Psoas muscle (tissue), 8 donors: ENCODE results near the gene CPEB3. TPM values are rescaled to one million over a fixed set of nuclear protein-coding genes. Genes with fewer than 3 reads are reported as not detected.
A peak's percentile ranks its signal among the peaks of the same experiment; 100 is the strongest.

ENCODE experiments used
- ATAC-seq, 4 donors: fragments of 200-7000 bp; cut with Tn5 transposase; one replicate each; pipeline ENCODE4 v1.9.1; 2020; ENCODE audit warnings: moderate library complexity in 3 of 4, mild to moderate bottlenecking in 2 of 4
- DNase-seq, 2 donors: peaks; one replicate each; pipeline ENCODE4 v3.0.0-alpha.2; 2020
- H3K27ac ChIP-seq: fragments of 200-600 bp; one replicate; pipeline ENCODE4 v1.8.0; 2022
- H3K27me3 ChIP-seq, 3 donors: fragments of 200-600 bp in 1 of 3; one replicate each; pipeline versions ENCODE4 v1.6.1 to v1.8.0; 2013 to 2022; ENCODE audit warnings: low read length in 2 of 3, mild to moderate bottlenecking in 2 of 3, moderate library complexity in 1 of 3; ENCODE audit not compliant: insufficient read depth in 3 of 3
- H3K36me3 ChIP-seq, 2 donors: fragments of 200-600 bp in 1 of 2; one replicate each; pipeline versions ENCODE4 v1.6.1 to v1.8.0; 2013 to 2022; ENCODE audit warnings: low read depth in 1 of 2, mild to moderate bottlenecking in 1 of 2, moderate library complexity in 1 of 2; ENCODE audit not compliant: insufficient read depth in 1 of 2
- H3K4me1 ChIP-seq: fragments of 200-600 bp; one replicate; pipeline ENCODE4 v1.8.0; 2022
- H3K4me3 ChIP-seq: fragments of 200-600 bp; one replicate; pipeline ENCODE4 v1.8.0; 2022; ENCODE audit warnings: mild to moderate bottlenecking
- H3K9me3 ChIP-seq: fragments of 200-600 bp; one replicate; pipeline ENCODE4 v1.8.0; 2022
- CTCF ChIP-seq: fragments of 200-600 bp; IDR thresholded peaks from one replicate; pipeline ENCODE4 v1.8.0; 2022; ENCODE audit warnings: antibody characterized with exemption
- WGBS, 3 donors: extraction: QIAGEN DNeasy Blood & Tissue Kit; methylation state at CpG; one replicate each; pipeline versions ENCODE4 v1.1.6 to v1.1.7; 2013; 5-methylcytosine and 5-hydroxymethylcytosine counted together
- intact Hi-C, 2 donors: fragments of 100-400 bp; cut with DNase I; formaldehyde crosslinking; loops; one replicate each; pipeline versions ENCODE4 v1.11.0 to v1.14.2; 2022
- polyA plus RNA-seq, 3 donors: library from polyadenylated mRNA; stranded (reverse); fragments of 200-250 nt; gene quantifications; one replicate each; pipeline ENCODE4 v1.2.3, GENCODE V29; 2013
- total RNA-seq, 4 donors: library from RNA; stranded (reverse); fragmentation: NEBNext Ultra II Directional in 2 of 4; extraction: Animal tissue kit (Norgen Biotek cat#: 25700) in 2 of 4; gene quantifications; one replicate each; pipeline versions ENCODE4 v1.2.1 to v1.2.4, GENCODE V29; 2021 to 2023
- donor health status: healthy with polysubstance abuse.
- donor health status: DM: no; HTN: no; CAD: no; lungs with moderate emphysema.
- donor health status: Bipolar disorder and iron deficiency.
- donor health status: healthy.
- donor health status: DM: yes; HTN: yes; CAD: no.
- donor health status: DM: no; HTN: no; CAD: no.
- donor health status: DM: no; HTN: no; CAD: no.
- donor health status: DM: yes; HTN: yes; CAD: no.

Gene CPEB3
- total and polyA plus RNA-seq, 7 donors: 0.44 to 16.9 (median 9.8) TPM

GRCh38 chr10:92130622-92131274 lies 160.1 kb downstream of the CPEB3 start:
- no peaks in the 10 kb centered on the region for H3K36me3 ChIP-seq
- H3K4me3 ChIP-seq: no peak overlapping the region
- no peak overlapping the region for H3K27ac ChIP-seq
- DNase-seq: no peak
- peaks cover 18% of the 10 kb centered on the region for H3K4me1 ChIP-seq
- intact Hi-C loops: no loop called here
- TF ChIP-seq CTCF: no peak
- ATAC-seq: no peak
- no peaks in the 10 kb centered on the region for H3K9me3 ChIP-seq
- H3K27me3 ChIP-seq: no peaks in the 10 kb centered on the region

- no peak for DNase-seq
- intact Hi-C loops: no loop called here
- peak overlapping the region; percentile 19 for H3K27ac ChIP-seq
- no peak for TF ChIP-seq CTCF
- H3K27me3 ChIP-seq: no peaks in the 10 kb centered on the region
- H3K36me3 ChIP-seq: no peaks in the 10 kb centered on the region
- H3K9me3 ChIP-seq: no peaks in the 10 kb centered on the region
- peak in 1 of 4 donors; percentile 16 for ATAC-seq
- WGBS, 3 donors: 46 to 57% (median 51%) methylated on average over 2 of the region's 2 CpGs
- H3K4me1 ChIP-seq: peaks cover 54% of the 10 kb centered on the region
- no peak overlapping the region for H3K4me3 ChIP-seq
Observed at GRCh38 chr10:92126100-92126650, 164.7 kb downstream of the CPEB3 start.

- ATAC-seq (peak; percentile 43 to 76 (median 62)), DNase-seq (no peak)
- H3K27ac ChIP-seq: peak overlapping the region; percentile 56
- no peaks in the 10 kb centered on the region for H3K36me3 ChIP-seq
- H3K4me1 ChIP-seq: peaks cover 53% of the 10 kb centered on the region
- intact Hi-C loops: no loop called here
- TF ChIP-seq CTCF: no peak
- no peaks in the 10 kb centered on the region for H3K27me3 ChIP-seq
- no peak overlapping the region for H3K4me3 ChIP-seq
- H3K9me3 ChIP-seq: no peaks in the 10 kb centered on the region
Observed at GRCh38 chr10:92125144-92125543, 165.7 kb downstream of the CPEB3 start.

- ATAC-seq (peak; percentile 43 to 74 (median 65)), DNase-seq (no peak)
- H3K36me3 ChIP-seq: no peaks in the 10 kb centered on the region
- H3K27ac ChIP-seq: peak overlapping the region; percentile 56
- H3K4me1 ChIP-seq: peaks cover 53% of the 10 kb centered on the region
- no peaks in the 10 kb centered on the region for H3K27me3 ChIP-seq
- H3K9me3 ChIP-seq: no peaks in the 10 kb centered on the region
- no peak overlapping the region for H3K4me3 ChIP-seq
- no peak for TF ChIP-seq CTCF
- WGBS, 3 donors: 20 to 34% (median 23%) methylated on average over 3 of the region's 3 CpGs
- intact Hi-C loops: no loop called here
Observed at GRCh38 chr10:92124616-92125143, 166.2 kb downstream of the CPEB3 start.
